AG04450 (cell line): ENCODE measurements around the gene WDR4. TPM values are rescaled to one million over a fixed set of nuclear protein-coding genes. Genes with fewer than 3 reads are reported as not detected.

ENCODE experiments used
- CTCF ChIA-PET: fragments of 300-600, 350-600 bp; formaldehyde crosslinking; extraction: SDS; loops from one replicate; lab custom pipeline; 2022; ENCODE audit warnings: antibody characterized with exemption, inconsistent platforms; lab: Charles Lee
- POLR2A ChIA-PET: fragments of 350-600 bp; formaldehyde crosslinking; extraction: SDS; loops from one replicate; lab custom pipeline; 2021; ENCODE audit warnings: antibody characterized with exemption, inconsistent platforms; lab: Yijun Ruan, JAX
- DNase-seq: peaks from one replicate; pipeline ENCODE4 v3.0.0-alpha.2; 2011; ENCODE audit warnings: low read depth, low spot score
- H3K27ac ChIP-seq: one replicate; pipeline ENCODE4 v1.5.1; 2012; ENCODE audit warnings: low read depth, low read length, control low read depth
- H3K27me3 ChIP-seq: one replicate; pipeline ENCODE4 v1.6.0; 2012; ENCODE audit warnings: low read length; ENCODE audit not compliant: control insufficient read depth, insufficient read depth
- H3K4me3 ChIP-seq: 2 replicates; pipeline ENCODE4 v1.5.1; 2011; ENCODE audit warnings: mild to moderate bottlenecking, low read depth, low read length, control low read depth
- H3K9me3 ChIP-seq: 2 replicates; pipeline ENCODE4 v1.5.1; 2012; ENCODE audit warnings: low read length; ENCODE audit not compliant: control insufficient read depth, insufficient read depth
- CTCF ChIP-seq: IDR thresholded peaks from 2 replicates; pipeline ENCODE4 v1.5.1; 2011; ENCODE audit warnings: low read depth, low read length, control low read depth, inconsistent platforms
- polyA plus RNA-seq: library from polyadenylated mRNA; depleted of rRNA; stranded (reverse); fragments of >200 nt; gene quantifications from 2 replicates; pipeline ENCODE4 v1.2.3, GENCODE V29; 2011

The WDR4 gene
- polyA plus RNA-seq, 1 experiment, result 8.9 TPM

- H3K4me3 ChIP-seq, result no peak overlapping the region
- H3K27ac ChIP-seq, result no peak overlapping the region
- POLR2A ChIA-PET, result no interaction called here
- no peak for DNase-seq
- no peaks in the 10 kb centered on the region for H3K27me3 ChIP-seq
- H3K9me3 ChIP-seq, result no peaks in the 10 kb centered on the region
- no peak for TF ChIP-seq CTCF
- CTCF ChIA-PET, result no interaction called here
Measured at GRCh38 chr21:42855171-42855936, 24.0 kb downstream of the WDR4 start.

GRCh38 chr21:42854246-42855010, 24.9 kb downstream of the WDR4 start:
- Histone ChIP-seq H3K27ac (no peak overlapping the region), H3K4me3 (no peak overlapping the region), H3K27me3 (no peaks in the 10 kb centered on the region), H3K9me3 (no peaks in the 10 kb centered on the region; the same call in 1 of the 2 replicates)
- no peak for DNase-seq
- POLR2A ChIA-PET, result no interaction called here
- CTCF ChIA-PET, result no interaction called here
- TF ChIP-seq CTCF, result no peak

- no peaks in the 10 kb centered on the region for H3K27me3 ChIP-seq
- ChIA-PET POLR2A (interaction anchor here (0.6 kb wide), 1 partner anchor 927 kb away, joined by 3 read pairs; no protein-coding TSS in a partner anchor), CTCF (no interaction called here)
- no peak overlapping the region for H3K4me3 ChIP-seq
- H3K9me3 ChIP-seq, result no peaks in the 10 kb centered on the region; the same call in 1 of the 2 replicates
- DNase-seq, result no peak
- TF ChIP-seq CTCF, result no peak
- H3K27ac ChIP-seq, result no peak overlapping the region
Measured at GRCh38 chr21:42853621-42854020, 25.7 kb downstream of the WDR4 start.

GRCh38 chr21:42852925-42853570, 26.3 kb downstream of the WDR4 start:
- no peak for DNase-seq
- no peak overlapping the region for H3K27ac ChIP-seq
- no peak for TF ChIP-seq CTCF
- no peak overlapping the region for H3K4me3 ChIP-seq
- ChIA-PET CTCF (no interaction called here), POLR2A (no interaction called here)
- no peaks in the 10 kb centered on the region for H3K27me3 ChIP-seq
- H3K9me3 ChIP-seq, result no peaks in the 10 kb centered on the region; the same call in 1 of the 2 replicates
